Measurements from ENCODE around the gene B4GAT1. TPM values are rescaled to one million over a fixed set of nuclear protein-coding genes. Genes with fewer than 3 reads are reported as not detected.

The B4GAT1 gene
- total and polyA plus RNA-seq, 2 donors (not counting 1 experiment from before 2014, with no cell fraction given): 1.4 to 5.2 TPM

GRCh38 chr11:66311965-66312548, 35.4 kb downstream of the B4GAT1 start:
- Mint-ChIP-seq H3K4me1 (peaks cover 28% of the 10 kb centered on the region), H3K4me3 (peak overlapping the region; percentile 99), H3K27me3 (peaks cover 3% of the 10 kb centered on the region), H3K27ac (peak overlapping the region; percentile 99), H3K9me3 (ENCODE audit: insufficient read depth) (no peaks in the 10 kb centered on the region)
- WGBS (ENCODE audit: insufficient coverage): under 1% methylated on average over 44 of the region's 44 CpGs
- peak; percentile 79 for ATAC-seq (ENCODE audit: low read depth)
- Histone ChIP-seq H3K36me3 (replicated peaks in 1 of 2; ENCODE audit: control extremely low read depth in 1 of 2, control insufficient read depth in 1 of 2, extremely low read depth in 1 of 2, insufficient read depth in 2 of 2, low read length in 1 of 2) (no peaks in the 10 kb centered on the region), H3K27me3 (replicated peaks in 1 of 4; ENCODE audit: control extremely low read depth in 1 of 4, control insufficient read depth in 3 of 4, insufficient read depth in 4 of 4, low read length in 3 of 4) (no peaks in the 10 kb centered on the region), H2AFZ (ENCODE audit: insufficient read depth, low read depth, low read length, poor library complexity, severe bottlenecking) (peak overlapping the region; percentile 88), H3K4me2 (replicated peaks; ENCODE audit: low read depth, low read length, poor library complexity, severe bottlenecking) (peak overlapping the region; percentile 89), H4K20me1 (ENCODE audit: control insufficient read depth, insufficient read depth, low read length, poor library complexity, severe bottlenecking) (no peaks in the 10 kb centered on the region), H3K79me2 (ENCODE audit: control insufficient read depth, insufficient read depth, low read length) (no peaks in the 10 kb centered on the region), H3K9me3 (ENCODE audit: control extremely low read depth in 1 of 3, control insufficient read depth in 2 of 3, insufficient read depth in 1 of 3, low read length in 2 of 3) (no peaks in the 10 kb centered on the region), H3K27ac (ENCODE audit: low read length in 2 of 2) (peak overlapping the region; percentile 74 to 88), H3K9ac (ENCODE audit: low read length) (peak overlapping the region; percentile 75), H3K4me3 (ENCODE audit: control extremely low read depth in 1 of 5, extremely low read depth in 1 of 5, insufficient read depth in 1 of 5, low read depth in 2 of 5, low read length in 4 of 5) (peak overlapping the region; percentile 30 to 72 (median 63)), H3K4me1 (ENCODE audit: control insufficient read depth in 2 of 2, insufficient read depth in 2 of 2, low read length in 2 of 2) (peaks cover 11 to 21% of the 10 kb centered on the region in 2 donors)
- CTCF ChIA-PET: interaction anchor here (0.6 to 6.3 kb wide), 47 partner anchors 10 to 532 kb away, joined by 3 to 101 read pairs (median 5); partner anchors contain the start of genes B4GAT1, BRMS1, DPP3 and MRPL11
- peak; percentile 100 for DNase-seq
- intact Hi-C loops (cut with micrococcal nuclease): loop anchor here (1.0 to 2.0 kb wide), 9 partner anchors 16 to 367 kb away; partner anchors contain the start of genes BRMS1, PELI3, RAB1B and SLC29A2
- TF ChIP-seq EZH2 (IDR thresholded peaks at IDR 0.05; ENCODE audit: borderline replicate concordance, insufficient read depth, low read depth, low read length, poor library complexity, severe bottlenecking): no peak
- peak; percentile 99 for TF ChIP-seq CTCF (IDR thresholded peaks at IDR 0.05)
- POLR2A ChIA-PET: interaction anchor here (0.5 to 2.0 kb wide), 19 partner anchors 9 to 926 kb away, joined by 3 to 12 read pairs (median 4); partner anchors contain the start of genes BRMS1, DPP3, FIBP and MRPL11

- no peak for TF ChIP-seq CTCF (IDR thresholded peaks at IDR 0.05)
- no peak for TF ChIP-seq EZH2 (IDR thresholded peaks at IDR 0.05; ENCODE audit: borderline replicate concordance, insufficient read depth, low read depth, low read length, poor library complexity, severe bottlenecking)
- ChIA-PET POLR2A (interaction anchor here (0.7 to 2.0 kb wide), 5 partner anchors 16 to 649 kb away, joined by 3 to 12 read pairs (median 4); partner anchors contain the start of genes BRMS1, RELA and RIN1), CTCF (interaction anchor here (0.6 to 6.3 kb wide), 44 partner anchors 9 to 452 kb away, joined by 3 to 101 read pairs (median 6); partner anchors contain the start of genes ACTN3, B4GAT1, BRMS1 and FIBP)
- Histone ChIP-seq H3K27ac (ENCODE audit: low read length in 2 of 2) (peak overlapping the region; percentile 74 to 88), H3K4me2 (replicated peaks; ENCODE audit: low read depth, low read length, poor library complexity, severe bottlenecking) (peak overlapping the region; percentile 89), H3K4me3 (ENCODE audit: control extremely low read depth in 1 of 5, extremely low read depth in 1 of 5, insufficient read depth in 1 of 5, low read depth in 2 of 5, low read length in 4 of 5) (peak overlapping the region in 4 of 5 experiments; percentile 50 to 72 (median 67)), H3K9me3 (ENCODE audit: control extremely low read depth in 1 of 3, control insufficient read depth in 2 of 3, insufficient read depth in 1 of 3, low read length in 2 of 3) (no peaks in the 10 kb centered on the region), H3K4me1 (ENCODE audit: control insufficient read depth in 2 of 2, insufficient read depth in 2 of 2, low read length in 2 of 2) (peaks cover 10 to 19% of the 10 kb centered on the region in 2 donors), H3K79me2 (ENCODE audit: control insufficient read depth, insufficient read depth, low read length) (no peaks in the 10 kb centered on the region), H3K27me3 (replicated peaks in 1 of 4; ENCODE audit: control extremely low read depth in 1 of 4, control insufficient read depth in 3 of 4, insufficient read depth in 4 of 4, low read length in 3 of 4) (no peaks in the 10 kb centered on the region), H3K9ac (ENCODE audit: low read length) (peak overlapping the region; percentile 75), H2AFZ (ENCODE audit: insufficient read depth, low read depth, low read length, poor library complexity, severe bottlenecking) (peak overlapping the region; percentile 88), H3K36me3 (replicated peaks in 1 of 2; ENCODE audit: control extremely low read depth in 1 of 2, control insufficient read depth in 1 of 2, extremely low read depth in 1 of 2, insufficient read depth in 2 of 2, low read length in 1 of 2) (no peaks in the 10 kb centered on the region), H4K20me1 (ENCODE audit: control insufficient read depth, insufficient read depth, low read length, poor library complexity, severe bottlenecking) (no peaks in the 10 kb centered on the region)
- Mint-ChIP-seq H3K27ac (peak overlapping the region; percentile 99), H3K4me3 (peak overlapping the region; percentile 99), H3K27me3 (peaks cover 3% of the 10 kb centered on the region), H3K9me3 (ENCODE audit: insufficient read depth) (no peaks in the 10 kb centered on the region), H3K4me1 (peaks cover 26% of the 10 kb centered on the region)
- 35% methylated on average over 18 of the region's 26 CpGs for WGBS (ENCODE audit: insufficient coverage)
- no peak for ATAC-seq (ENCODE audit: low read depth)
- intact Hi-C loops (cut with micrococcal nuclease): no loop called here
- no peak for DNase-seq
These were observed 35.9 kb downstream of the B4GAT1 start for GRCh38 chr11:66311470-66311964.
